Putamen (tissue), 1 donor: ENCODE measurements around the gene ATP5ME.
"Not testable (repeated sequence)": the region's sequence is repeated elsewhere in the genome, so short reads cannot be mapped to it uniquely, and the experiment has no call there.

Experiments used
- DNase-seq: peaks from one replicate; pipeline ENCODE4 v3.0.0-alpha.2; 2016; ENCODE audit warnings: low spot score

ATP5ME gene

GRCh38 chr4:674172-675035, at the start of gene ATP5ME, which contains the start of gene MYL5:
TSS of gene ATP5ME (minus strand) at chr4:674276. CDS start at chr4:674247, 29 bp downstream.
TSS of gene MYL5 (plus strand) at chr4:674542. CDS start at chr4:678027, 3,485 bp downstream.
- DNase-seq = peak; percentile 96

GRCh38 chr4:722851-723360, 48.8 kb upstream of the ATP5ME start:
- DNase-seq = no peak

- DNase-seq = peak; percentile 40
Observed at GRCh38 chr4:722169-722725, 48.2 kb upstream of the ATP5ME start.

- no peak for DNase-seq
Observed at GRCh38 chr4:721261-722168, 47.4 kb upstream of the ATP5ME start.

- no peak for DNase-seq
Observed at GRCh38 chr4:720111-720860, 46.2 kb upstream of the ATP5ME start.

- DNase-seq = no peak
Observed at GRCh38 chr4:718460-718859, 44.4 kb upstream of the ATP5ME start.

- DNase-seq = no peak
Observed at GRCh38 chr4:717601-718320, 43.7 kb upstream of the ATP5ME start.

- no peak for DNase-seq
Observed at GRCh38 chr4:714087-714486, 40.0 kb upstream of the ATP5ME start.

- DNase-seq = no peak
Observed at GRCh38 chr4:712916-713632, 39.0 kb upstream of the ATP5ME start.

- DNase-seq = no peak
Observed at GRCh38 chr4:712093-712492, 38.0 kb upstream of the ATP5ME start.

GRCh38 chr4:710916-711315, 36.8 kb upstream of the ATP5ME start:
- no peak for DNase-seq

GRCh38 chr4:710116-710515, 36.0 kb upstream of the ATP5ME start:
- DNase-seq = no peak

- DNase-seq = no peak
Observed at GRCh38 chr4:709348-709747, 35.3 kb upstream of the ATP5ME start.

GRCh38 chr4:708631-708933, 34.5 kb upstream of the ATP5ME start:
- DNase-seq = no peak

- no peak for DNase-seq
Observed at GRCh38 chr4:707929-708630, 34.0 kb upstream of the ATP5ME start.

- DNase-seq = no peak
Observed at GRCh38 chr4:706834-707598, 32.9 kb upstream of the ATP5ME start.

GRCh38 chr4:706083-706633, 32.1 kb upstream of the ATP5ME start:
- not testable (repeated sequence) for DNase-seq

- DNase-seq = peak; percentile 95
Observed at GRCh38 chr4:705278-706082, 31.4 kb upstream of the ATP5ME start, which contains the start of gene PCGF3. TSS of gene PCGF3 (plus strand) at chr4:705832. CDS start at chr4:733681, 27,849 bp downstream.
